K562 (cell line): Measurements from ENCODE around the gene FHIT. TPM values are rescaled to one million over a fixed set of nuclear protein-coding genes. Genes with fewer than 3 reads are reported as not detected.

Source experiments
- BRCA1 ChIP-seq, 2 experiments: fragments of 450-650 bp in 1 of 2; sonication (generic) in 1 of 2; formaldehyde crosslinking in 1 of 2; IDR thresholded peaks; 2 replicates each; pipeline versions ENCODE4 v1.5.0 to v1.6.1; 2017 to 2020; ENCODE audit warnings: mild to moderate bottlenecking in 1 of 2, missing genetic modification reagents in 1 of 2
- CBX3 ChIP-seq, 2 experiments: IDR thresholded peaks; 1 replicate in 1 of 2; 2 replicates in 1 of 2; pipeline ENCODE4 v1.6.1; 2012; ENCODE audit warnings: inconsistent platforms in 2 of 2, low read length in 2 of 2, borderline replicate concordance in 1 of 2, control low read depth in 1 of 2
- ETV6 ChIP-seq, 3 experiments: fragments of 150-350 bp in 1 of 3; sonication (generic) in 1 of 3; formaldehyde crosslinking in 1 of 3; IDR thresholded peaks; 2 replicates each; pipeline versions ENCODE4 v1.6.1 to v1.8.0; 2014 to 2022; ENCODE audit warnings: borderline replicate concordance in 2 of 3, low read depth in 2 of 3, antibody characterized with exemption in 1 of 3, low read length in 1 of 3, mild to moderate bottlenecking in 1 of 3, missing genetic modification reagents in 1 of 3
- RBM14 ChIP-seq: fragments of 200-400 bp; formaldehyde crosslinking; IDR thresholded peaks from 2 replicates; pipeline ENCODE4 v1.6.1; 2018; ENCODE audit warnings: low read depth, mild to moderate bottlenecking, low read length, moderate library complexity, borderline replicate concordance; ENCODE audit not compliant: insufficient read depth
- SP2 ChIP-seq: IDR thresholded peaks from 2 replicates; pipeline ENCODE4 v1.6.1; 2011; ENCODE audit warnings: mild to moderate bottlenecking, low read depth, low read length, moderate library complexity; ENCODE audit not compliant: poor library complexity, severe bottlenecking; ENCODE audit errors: extremely low read depth
- SRSF3 ChIP-seq: fragments of 200-400 bp; formaldehyde crosslinking; IDR thresholded peaks from 2 replicates; pipeline ENCODE4 v1.6.1; 2016; ENCODE audit warnings: mild to moderate bottlenecking, low read length, moderate library complexity; ENCODE audit not compliant: insufficient read depth
- ZC3H8 ChIP-seq: fragments of 450-650 bp; IDR thresholded peaks from 2 replicates; pipeline ENCODE4 v1.6.1; 2017
- ZNF41 ChIP-seq: fragments of 250-450 bp; sonication (Bioruptor Pico); conservative IDR thresholded peaks from 2 replicates; pipeline ENCODE4 v1.4.0; 2020; ENCODE audit warnings: mild to moderate bottlenecking
- polyA plus RNA-seq, 8 experiments: library from polyadenylated mRNA; depleted of rRNA in 4 of 8; stranded (reverse) in 5 of 8; unstranded in 3 of 8; fragments of >200 nt; fragmentation: Nextera tagmentation in 2 of 8; fragmentation: Illumina TruSeq in 1 of 8; extraction: Ambion mirVana in 2 of 8; extraction: Trizol in 1 of 8; gene quantifications; 2 replicates each; pipeline versions ENCODE4 v1.2.1 to v1.2.3, GENCODE V29; 2011 to 2014; ENCODE audit warnings: inconsistent platforms in 1 of 8, missing spikeins in 1 of 8
- total RNA-seq, 7 experiments: library from RNA; depleted of rRNA in 6 of 7; stranded (reverse); fragments of >200 nt in 6 of 7; fragmentation: Illumina TruSeq in 2 of 7; extraction: Trizol in 2 of 7; gene quantifications; 2 replicates each; pipeline versions ENCODE4 v1.2.1 to v1.2.3, GENCODE V29; 2011 to 2021; ENCODE audit warnings: low replicate concordance in 1 of 7
- TF ChIP-seq, protein P1 (sequence below): fragments of 250-450 bp; sonication (Bioruptor Pico); IDR thresholded peaks from 2 replicates; pipeline ENCODE4 v1.5.0; 2020; ENCODE audit warnings: mild to moderate bottlenecking, borderline replicate concordance
- TF ChIP-seq, protein P2 (sequence below): sonication (generic); formaldehyde crosslinking; IDR thresholded peaks from 2 replicates; pipeline ENCODE4 v1.8.1; 2023; ENCODE audit warnings: mild to moderate bottlenecking, missing genetic modification reagents, moderate library complexity
- TF ChIP-seq, protein P3 (sequence below): fragments of 450-650 bp; formaldehyde crosslinking; IDR thresholded peaks from 2 replicates; pipeline ENCODE4 v1.4.0; 2020; ENCODE audit warnings: mild to moderate bottlenecking, moderate library complexity

Gene FHIT
- total and polyA plus RNA-seq, 9 of the 15 experiments (the other 6 are each of a cell fraction or from before 2014, with no cell fraction given) = 1.7 to 9.1 (median 4.3) TPM

DNA sequence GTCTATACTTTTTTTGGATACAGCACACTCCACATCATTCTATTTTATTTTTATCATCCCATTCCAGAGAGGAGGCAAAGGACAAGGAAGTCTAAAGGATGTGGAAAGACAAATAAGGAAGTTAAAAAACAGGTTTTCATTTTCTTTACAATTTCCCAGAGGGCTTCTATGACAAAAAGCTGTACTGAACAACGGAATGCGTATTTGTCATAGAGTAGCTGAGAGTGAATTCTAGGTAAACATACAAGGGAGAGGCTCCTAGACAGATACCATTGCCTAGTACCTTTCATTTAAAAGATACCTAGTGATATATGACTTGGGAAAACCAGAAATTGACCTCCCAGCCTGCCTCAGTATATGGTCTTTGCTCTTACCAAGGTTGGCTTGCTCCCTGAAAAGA, 341.7 kb downstream of the FHIT start (continued):
- TF ChIP-seq SP2 = no peak
- TF ChIP-seq CBX3 (IDR thresholded peaks at IDR 0.05; ENCODE audit: borderline replicate concordance in 1 of 2, low read length in 2 of 2) = no peak
- no peak for TF ChIP-seq ETV6 (IDR thresholded peaks at IDR 0.05; ENCODE audit: borderline replicate concordance in 1 of 2, low read depth in 2 of 2, low read length in 1 of 2)
- no peak for TF ChIP-seq ETV6 (CRISPR knock-in tag; IDR thresholded peaks at IDR 0.05; ENCODE audit: borderline replicate concordance)
- no peak for TF ChIP-seq RBM14
- no peak for TF ChIP-seq BRCA1 (IDR thresholded peaks at IDR 0.05)
- TF ChIP-seq BRCA1 (CRISPR knock-in tag; IDR thresholded peaks at IDR 0.05) = no peak
- TF ChIP-seq, protein P1, sequence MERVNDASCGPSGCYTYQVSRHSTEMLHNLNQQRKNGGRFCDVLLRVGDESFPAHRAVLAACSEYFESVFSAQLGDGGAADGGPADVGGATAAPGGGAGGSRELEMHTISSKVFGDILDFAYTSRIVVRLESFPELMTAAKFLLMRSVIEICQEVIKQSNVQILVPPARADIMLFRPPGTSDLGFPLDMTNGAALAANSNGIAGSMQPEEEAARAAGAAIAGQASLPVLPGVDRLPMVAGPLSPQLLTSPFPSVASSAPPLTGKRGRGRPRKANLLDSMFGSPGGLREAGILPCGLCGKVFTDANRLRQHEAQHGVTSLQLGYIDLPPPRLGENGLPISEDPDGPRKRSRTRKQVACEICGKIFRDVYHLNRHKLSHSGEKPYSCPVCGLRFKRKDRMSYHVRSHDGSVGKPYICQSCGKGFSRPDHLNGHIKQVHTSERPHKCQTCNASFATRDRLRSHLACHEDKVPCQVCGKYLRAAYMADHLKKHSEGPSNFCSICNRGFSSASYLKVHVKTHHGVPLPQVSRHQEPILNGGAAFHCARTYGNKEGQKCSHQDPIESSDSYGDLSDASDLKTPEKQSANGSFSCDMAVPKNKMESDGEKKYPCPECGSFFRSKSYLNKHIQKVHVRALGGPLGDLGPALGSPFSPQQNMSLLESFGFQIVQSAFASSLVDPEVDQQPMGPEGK (CRISPR knock-in tag) = no peak
- TF ChIP-seq, protein P2, sequence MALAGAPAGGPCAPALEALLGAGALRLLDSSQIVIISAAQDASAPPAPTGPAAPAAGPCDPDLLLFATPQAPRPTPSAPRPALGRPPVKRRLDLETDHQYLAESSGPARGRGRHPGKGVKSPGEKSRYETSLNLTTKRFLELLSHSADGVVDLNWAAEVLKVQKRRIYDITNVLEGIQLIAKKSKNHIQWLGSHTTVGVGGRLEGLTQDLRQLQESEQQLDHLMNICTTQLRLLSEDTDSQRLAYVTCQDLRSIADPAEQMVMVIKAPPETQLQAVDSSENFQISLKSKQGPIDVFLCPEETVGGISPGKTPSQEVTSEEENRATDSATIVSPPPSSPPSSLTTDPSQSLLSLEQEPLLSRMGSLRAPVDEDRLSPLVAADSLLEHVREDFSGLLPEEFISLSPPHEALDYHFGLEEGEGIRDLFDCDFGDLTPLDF (CRISPR knock-in tag) = no peak
- no peak for TF ChIP-seq SRSF3
- TF ChIP-seq, protein P3, sequence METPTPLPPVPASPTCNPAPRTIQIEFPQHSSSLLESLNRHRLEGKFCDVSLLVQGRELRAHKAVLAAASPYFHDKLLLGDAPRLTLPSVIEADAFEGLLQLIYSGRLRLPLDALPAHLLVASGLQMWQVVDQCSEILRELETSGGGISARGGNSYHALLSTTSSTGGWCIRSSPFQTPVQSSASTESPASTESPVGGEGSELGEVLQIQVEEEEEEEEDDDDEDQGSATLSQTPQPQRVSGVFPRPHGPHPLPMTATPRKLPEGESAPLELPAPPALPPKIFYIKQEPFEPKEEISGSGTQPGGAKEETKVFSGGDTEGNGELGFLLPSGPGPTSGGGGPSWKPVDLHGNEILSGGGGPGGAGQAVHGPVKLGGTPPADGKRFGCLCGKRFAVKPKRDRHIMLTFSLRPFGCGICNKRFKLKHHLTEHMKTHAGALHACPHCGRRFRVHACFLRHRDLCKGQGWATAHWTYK = no peak
- TF ChIP-seq ZNF41 (CRISPR knock-in tag) = no peak
- TF ChIP-seq ZC3H8 = no peak
- TF ChIP-seq, all 486 proteins: peak for 0
